Cardiac muscle cell (in vitro differentiated cells and primary cell): ENCODE data around the gene PRMT5. TPM values are rescaled to one million over a fixed set of nuclear protein-coding genes. Genes with fewer than 3 reads are reported as not detected.

ENCODE experiments used
- DNase-seq, 2 donors: peaks; one replicate each; pipeline versions ENCODE4 v3.0.0 to v3.0.0-alpha.2; 2010 to 2017; ENCODE audit warnings: low read depth in 1 of 2, low spot score in 1 of 2
- H3K27ac ChIP-seq: fragments of 200-600 bp; sonication (generic); 2 replicates; pipeline ENCODE4 v1.5.1; 2016
- H3K27me3 ChIP-seq: fragments of 200-600 bp; sonication (generic); 2 replicates; pipeline ENCODE4 v1.6.0; 2016; ENCODE audit warnings: control low read depth
- H3K36me3 ChIP-seq: fragments of 200-600 bp; sonication (generic); 2 replicates; pipeline ENCODE4 v1.5.1; 2016; ENCODE audit warnings: control low read depth
- H3K4me1 ChIP-seq: fragments of 200-600 bp; sonication (generic); 2 replicates; pipeline ENCODE4 v1.8.1; 2017; ENCODE audit warnings: low read depth, mild to moderate bottlenecking, mixed run types
- H3K4me3 ChIP-seq: fragments of 200-600 bp; sonication (generic); 2 replicates; pipeline ENCODE4 v1.5.1; 2016; ENCODE audit warnings: mild to moderate bottlenecking
- H3K9me3 ChIP-seq: fragments of 200-600 bp; sonication (generic); 2 replicates; pipeline ENCODE4 v1.5.1; 2017; ENCODE audit warnings: low read depth, mild to moderate bottlenecking, control low read depth
- polyA plus RNA-seq: library from polyadenylated mRNA; unstranded; fragments of >200 nt; fragmentation: Nextera tagmentation; extraction: Ambion mirVana; gene quantifications from 2 replicates; pipeline ENCODE4 v1.2.1, GENCODE V29; 2016
- total RNA-seq: library from RNA; depleted of rRNA; stranded (reverse); fragments of >200 nt; gene quantifications from 2 replicates; pipeline ENCODE4 v1.2.3, GENCODE V29; 2016
- TF ChIP-seq, protein P1 (sequence below): IDR thresholded peaks from 2 replicates; pipeline ENCODE4 v1.5.1; 2012; ENCODE audit warnings: low read depth, mild to moderate bottlenecking, low read length

The PRMT5 gene
- total and polyA plus RNA-seq, 2 experiments from 2014 or later: 62.7 to 131 TPM

DNA sequence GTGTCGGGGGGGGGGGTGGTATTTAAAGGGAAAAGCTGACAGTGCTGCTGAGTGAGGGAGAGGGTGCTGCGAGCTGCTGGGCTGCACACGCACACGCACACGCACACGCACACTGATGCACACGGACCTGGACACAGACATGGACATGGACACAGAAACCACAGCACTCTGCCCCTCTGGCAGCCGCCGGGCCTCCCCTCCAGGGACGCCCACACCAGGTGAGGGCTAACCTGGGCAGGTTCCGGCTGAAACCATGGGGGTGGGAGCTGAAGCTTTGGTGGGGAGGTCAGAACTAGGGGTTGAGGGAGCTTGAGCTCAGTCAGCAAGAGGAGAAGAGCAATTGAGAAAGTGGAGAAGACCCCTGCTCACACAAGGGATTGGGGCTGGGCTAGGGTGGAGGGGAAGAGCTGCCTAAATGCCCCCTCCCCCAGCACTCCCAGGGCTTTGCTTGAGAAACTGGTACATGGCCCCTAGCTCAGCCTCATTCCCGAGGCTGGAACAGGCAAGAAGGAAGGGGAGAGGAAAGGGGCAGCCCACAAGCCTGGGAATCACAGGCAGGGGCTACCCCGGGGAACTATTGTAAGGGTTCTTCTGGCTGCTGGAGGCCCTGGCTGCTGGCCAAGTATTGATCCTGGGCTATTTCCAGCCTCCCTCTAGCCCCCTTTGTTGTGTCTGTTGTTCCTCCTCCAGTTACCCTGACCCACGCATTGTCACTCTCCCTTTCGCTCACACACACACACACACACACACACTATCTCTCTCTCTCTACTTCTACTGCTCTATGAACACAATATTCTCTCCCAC is 45.8 kb downstream of the PRMT5 start, which contains the start of gene REM2:
Gene REM2 (plus strand): TSS at position 50 of the 804 bp plus-strand sequence. CDS start 66 bp downstream, at position 116.
- peak within 1 kb of the TSS; percentile 13 for H3K4me3 ChIP-seq
- H3K4me1 ChIP-seq: peaks cover 28% of the 10 kb centered on the region
- TF ChIP-seq, protein P1, sequence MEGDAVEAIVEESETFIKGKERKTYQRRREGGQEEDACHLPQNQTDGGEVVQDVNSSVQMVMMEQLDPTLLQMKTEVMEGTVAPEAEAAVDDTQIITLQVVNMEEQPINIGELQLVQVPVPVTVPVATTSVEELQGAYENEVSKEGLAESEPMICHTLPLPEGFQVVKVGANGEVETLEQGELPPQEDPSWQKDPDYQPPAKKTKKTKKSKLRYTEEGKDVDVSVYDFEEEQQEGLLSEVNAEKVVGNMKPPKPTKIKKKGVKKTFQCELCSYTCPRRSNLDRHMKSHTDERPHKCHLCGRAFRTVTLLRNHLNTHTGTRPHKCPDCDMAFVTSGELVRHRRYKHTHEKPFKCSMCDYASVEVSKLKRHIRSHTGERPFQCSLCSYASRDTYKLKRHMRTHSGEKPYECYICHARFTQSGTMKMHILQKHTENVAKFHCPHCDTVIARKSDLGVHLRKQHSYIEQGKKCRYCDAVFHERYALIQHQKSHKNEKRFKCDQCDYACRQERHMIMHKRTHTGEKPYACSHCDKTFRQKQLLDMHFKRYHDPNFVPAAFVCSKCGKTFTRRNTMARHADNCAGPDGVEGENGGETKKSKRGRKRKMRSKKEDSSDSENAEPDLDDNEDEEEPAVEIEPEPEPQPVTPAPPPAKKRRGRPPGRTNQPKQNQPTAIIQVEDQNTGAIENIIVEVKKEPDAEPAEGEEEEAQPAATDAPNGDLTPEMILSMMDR: no peak
- no peaks in the 10 kb centered on the region for H3K9me3 ChIP-seq
- no peaks in the 10 kb centered on the region for H3K27me3 ChIP-seq
- H3K36me3 ChIP-seq: no peaks in the 10 kb centered on the region
- peak within 1 kb of the TSS; percentile 78 for H3K27ac ChIP-seq
- DNase-seq: peak in 1 of 2 donors; percentile 28

DNA sequence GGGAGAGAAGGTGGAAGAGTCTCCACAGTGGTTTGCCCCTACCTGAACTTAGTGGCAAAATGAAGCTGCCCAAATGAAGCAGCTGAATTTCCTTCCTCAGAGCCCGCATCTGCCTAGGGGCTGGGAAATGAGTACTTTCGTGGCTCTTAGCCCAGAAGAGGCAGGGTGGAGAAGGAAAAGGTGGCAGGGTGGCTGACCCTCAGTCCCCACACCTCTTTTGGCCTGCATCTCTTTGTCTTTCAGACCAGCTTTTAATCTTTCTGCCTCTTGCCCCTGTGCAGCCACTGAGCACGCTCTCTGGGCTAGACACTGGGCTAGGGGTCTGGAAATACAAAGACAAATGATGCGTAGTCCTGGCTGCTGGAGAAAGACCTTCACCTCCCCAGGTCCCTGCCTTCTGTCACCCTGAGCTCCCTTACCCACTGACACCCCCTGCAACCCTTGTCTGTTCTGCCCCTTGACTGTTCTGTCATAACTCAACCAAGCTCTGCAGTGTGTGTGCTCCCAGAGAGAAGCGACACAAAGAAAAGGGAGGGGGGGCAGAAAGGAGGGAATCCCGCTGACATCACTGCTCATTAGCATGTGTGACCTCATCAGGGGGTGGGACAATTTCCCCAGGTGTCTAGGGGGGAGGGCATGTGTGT is 46.5 kb downstream of the PRMT5 start:
- DNase-seq: peak; percentile 49 to 69
- H3K27ac ChIP-seq: peak overlapping the region; percentile 78
- H3K4me3 ChIP-seq: no peak overlapping the region
- H3K9me3 ChIP-seq: no peaks in the 10 kb centered on the region
- TF ChIP-seq, protein P1: no peak
- H3K27me3 ChIP-seq: no peaks in the 10 kb centered on the region
- no peaks in the 10 kb centered on the region for H3K36me3 ChIP-seq
- peaks cover 25% of the 10 kb centered on the region for H3K4me1 ChIP-seq

DNA sequence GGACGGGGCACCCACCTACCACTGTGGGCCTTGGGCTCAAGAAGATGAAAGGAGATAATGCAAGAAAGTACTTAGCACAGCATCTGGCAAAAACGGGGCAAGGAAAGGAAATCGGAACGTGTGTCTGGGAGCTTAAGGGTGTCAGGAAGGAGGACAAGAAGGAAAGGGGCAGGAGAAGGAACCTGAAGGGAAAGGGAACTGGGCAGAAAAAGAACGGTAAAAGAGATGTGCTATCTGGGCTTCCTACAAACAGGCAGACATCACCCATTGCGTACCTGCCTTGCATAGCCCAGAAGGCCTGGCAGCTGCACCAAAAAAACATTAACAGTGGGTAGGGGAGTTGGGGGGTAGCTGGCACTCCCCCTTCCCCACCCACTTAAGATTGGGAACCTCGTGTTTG is 47.1 kb downstream of the PRMT5 start:
- no peaks in the 10 kb centered on the region for H3K27me3 ChIP-seq
- peak overlapping the region; percentile 78 for H3K27ac ChIP-seq
- no peak for DNase-seq
- no peak overlapping the region for H3K4me3 ChIP-seq
- no peaks in the 10 kb centered on the region for H3K36me3 ChIP-seq
- no peaks in the 10 kb centered on the region for H3K9me3 ChIP-seq
- H3K4me1 ChIP-seq: peaks cover 23% of the 10 kb centered on the region
- TF ChIP-seq, protein P1: no peak

DNA sequence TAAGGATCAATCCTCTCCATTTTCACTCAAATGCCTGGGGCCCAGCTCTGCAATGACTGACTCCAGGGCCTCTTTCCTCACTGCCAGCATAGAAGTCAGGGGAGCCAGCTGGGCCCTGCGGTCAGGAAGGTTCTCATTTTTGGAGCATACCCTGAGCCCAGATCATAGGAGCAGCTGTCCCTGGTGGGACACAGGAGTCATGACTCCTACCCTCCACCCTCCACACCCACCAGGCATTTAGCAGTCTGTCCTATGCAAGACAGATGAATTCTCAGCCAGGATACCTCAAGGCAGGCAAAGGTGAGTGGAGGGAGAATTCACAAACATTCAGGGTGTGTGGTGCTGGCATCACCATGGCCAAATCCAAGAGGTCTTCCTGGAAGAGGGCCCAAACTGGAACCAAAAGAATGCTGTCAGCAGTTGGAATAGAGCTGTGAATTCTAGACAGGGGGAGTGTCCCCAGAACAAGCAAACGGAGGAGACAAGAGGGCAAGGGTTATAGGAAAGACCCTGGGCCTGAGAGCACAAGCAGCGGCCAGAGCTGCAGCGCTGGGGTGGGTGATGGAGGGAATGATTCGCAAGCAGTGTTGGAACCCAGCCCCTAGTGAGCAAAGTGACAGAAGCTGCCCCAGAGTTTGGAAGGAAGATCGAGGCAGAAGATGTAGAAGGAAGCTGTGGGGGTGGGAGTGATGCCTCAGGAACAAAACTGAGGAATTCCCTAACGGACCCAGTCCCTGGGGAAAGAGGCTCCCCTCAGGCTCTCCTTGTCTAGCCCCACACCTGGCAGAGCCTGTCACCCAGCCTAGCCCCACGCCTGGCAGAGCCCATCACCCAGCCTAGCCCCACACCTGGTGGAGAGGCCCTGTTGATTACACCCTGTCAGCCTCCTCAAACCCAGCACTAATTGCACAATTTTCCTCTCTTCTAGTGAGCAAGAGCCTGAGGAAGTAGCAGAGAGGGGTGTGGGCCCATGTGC is 50.6 kb downstream of the PRMT5 start:
- TF ChIP-seq, protein P1: no peak
- H3K4me1 ChIP-seq: peaks cover 13% of the 10 kb centered on the region
- peaks cover 16% of the 10 kb centered on the region for H3K36me3 ChIP-seq
- no peaks in the 10 kb centered on the region for H3K27me3 ChIP-seq
- no peaks in the 10 kb centered on the region for H3K9me3 ChIP-seq
- H3K27ac ChIP-seq: peak overlapping the region; percentile 39
- no peak overlapping the region for H3K4me3 ChIP-seq
- no peak for DNase-seq

GRCh38 chr14:22877000-22877501 is 52.1 kb downstream of the PRMT5 start:
- Histone ChIP-seq H3K9me3 (no peaks in the 10 kb centered on the region), H3K27me3 (no peaks in the 10 kb centered on the region), H3K36me3 (peaks cover 17% of the 10 kb centered on the region), H3K27ac (no peak overlapping the region), H3K4me1 (no peaks in the 10 kb centered on the region), H3K4me3 (no peak overlapping the region)
- TF ChIP-seq, protein P1: no peak
- no peak for DNase-seq
